Activated T-helper 9 cell treated with anti-CD3 and anti-CD28 coated beads, Interleukin-2, amount 50 U/mL, for 16 hours (primary cell): Measurements from ENCODE around the gene MEA1.
"Not testable (repeated sequence)": the region's sequence is repeated elsewhere in the genome, so short reads cannot be mapped to it uniquely, and the experiment has no call there.

Experiments
- DNase-seq: peaks from one replicate; pipeline ENCODE4 v3.0.0-alpha.2; 2020; ENCODE audit warnings: low read depth

MEA1 gene

GRCh38 chr6:43009124-43009523, 4.6 kb downstream of the MEA1 start:
- no peak for DNase-seq

GRCh38 chr6:43007126-43007525, 6.6 kb downstream of the MEA1 start:
- no peak for DNase-seq

GRCh38 chr6:43006251-43006650, 7.5 kb downstream of the MEA1 start:
- DNase-seq: no peak

DNA sequence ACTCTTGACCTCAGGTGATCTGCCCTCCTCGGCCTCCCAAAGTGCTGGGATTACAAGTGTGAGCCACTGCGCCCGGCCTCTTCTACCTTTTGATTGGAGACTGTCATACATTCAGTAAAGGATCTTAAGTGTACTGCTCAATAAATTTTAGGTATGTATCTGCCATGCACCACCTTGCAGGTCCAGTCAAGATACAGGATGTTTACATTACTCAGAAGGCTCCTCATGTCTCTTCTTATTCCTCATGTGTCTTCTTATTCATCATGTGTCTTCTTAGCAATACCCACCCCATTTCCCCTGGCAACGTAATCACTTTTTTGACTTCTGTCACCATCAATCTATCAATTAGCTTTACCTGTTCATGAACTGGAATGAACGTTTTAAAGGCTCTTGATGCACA, 7.9 kb downstream of the MEA1 start:
- no peak for DNase-seq

DNA sequence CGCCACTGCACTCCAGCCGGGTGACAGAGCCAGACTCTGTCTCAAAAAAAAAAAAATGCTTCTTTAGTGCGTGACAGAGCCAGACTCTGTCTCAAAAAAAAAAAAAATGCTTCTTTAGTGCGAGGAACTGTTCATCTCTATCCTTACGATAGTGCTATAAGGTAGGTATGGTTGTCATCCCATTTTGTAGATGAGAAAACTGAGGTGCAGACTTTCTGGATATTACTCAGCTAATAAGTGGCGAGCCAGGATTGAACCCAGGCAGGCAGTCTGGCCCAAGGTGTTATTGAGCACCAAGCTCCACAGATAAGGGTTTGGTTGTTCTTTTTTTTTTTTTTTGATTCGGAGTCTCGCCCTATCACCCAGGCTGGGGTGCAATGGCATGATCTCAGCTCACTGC, 11.9 kb downstream of the MEA1 start:
- no peak for DNase-seq

DNA sequence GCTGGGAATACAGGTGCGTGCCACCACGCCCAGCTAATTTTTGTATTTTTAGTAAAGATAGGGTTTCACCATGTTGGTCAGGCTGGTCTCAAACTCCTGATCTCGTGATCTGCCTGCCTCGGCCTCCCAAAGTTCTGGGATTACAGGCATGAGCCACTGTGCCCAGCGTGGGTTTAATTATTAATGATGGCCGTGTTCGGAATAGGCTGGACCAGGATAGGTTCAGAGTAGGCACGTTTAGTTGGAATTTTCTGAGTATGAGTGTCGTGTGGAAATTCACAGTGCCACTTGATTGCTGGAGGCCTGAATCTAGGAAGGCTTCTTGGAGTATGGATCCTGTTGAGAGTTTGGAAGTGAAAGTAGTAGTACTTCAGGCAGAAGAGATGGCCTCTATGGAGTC, 15.5 kb downstream of the MEA1 start:
- DNase-seq: not testable (repeated sequence)

- DNase-seq: no peak
Measured at GRCh38 chr6:42996513-42996912, 17.2 kb downstream of the MEA1 start.

- no peak for DNase-seq
Measured at GRCh38 chr6:42993445-42993844, 20.3 kb downstream of the MEA1 start.

DNA sequence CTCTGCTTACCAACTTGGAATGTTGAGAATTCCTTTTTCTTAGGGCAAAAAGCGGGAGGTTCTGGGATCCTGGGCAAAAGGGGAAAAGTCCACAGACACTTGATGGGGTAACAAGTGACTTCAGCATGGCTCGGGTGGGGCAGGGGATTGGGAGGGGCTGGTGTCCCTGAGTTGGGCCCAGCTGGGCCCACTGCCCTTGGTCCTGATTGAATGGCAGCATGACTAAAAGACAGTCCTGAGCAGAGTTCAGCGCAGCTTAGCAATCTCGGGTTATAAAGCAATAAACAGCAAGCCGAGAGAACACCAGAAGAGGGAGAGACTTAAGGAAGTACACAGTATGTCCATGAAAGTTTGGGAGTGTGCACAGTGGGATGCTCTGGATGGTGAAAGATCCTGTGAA, 23.8 kb downstream of the MEA1 start:
- DNase-seq: no peak

DNA sequence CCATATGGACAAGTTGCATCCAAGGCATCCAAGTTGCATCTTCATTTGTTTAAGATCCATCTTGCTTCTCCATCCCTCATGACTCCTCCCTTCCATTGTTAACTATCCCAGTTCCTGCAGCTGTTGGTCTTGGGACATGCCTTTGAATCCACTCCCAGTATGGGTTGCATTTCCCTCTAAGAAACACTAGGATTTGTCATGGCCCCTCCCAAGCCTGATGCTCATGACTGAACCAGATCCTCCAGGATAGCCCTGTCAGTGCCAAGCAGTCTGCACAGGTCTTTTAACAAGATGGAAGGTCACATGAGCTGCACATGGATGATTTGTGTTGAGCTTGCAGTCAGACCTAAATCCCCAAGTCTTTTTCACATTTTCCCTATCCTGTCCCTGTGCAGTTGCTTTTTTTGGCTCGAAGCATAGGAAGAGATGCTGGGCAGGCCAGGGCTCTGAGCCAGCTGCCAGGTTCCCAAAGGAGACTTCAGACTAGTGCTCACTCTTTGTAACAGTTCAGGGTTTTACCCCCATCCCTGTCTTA, 25.2 kb downstream of the MEA1 start:
- no peak for DNase-seq

DNA sequence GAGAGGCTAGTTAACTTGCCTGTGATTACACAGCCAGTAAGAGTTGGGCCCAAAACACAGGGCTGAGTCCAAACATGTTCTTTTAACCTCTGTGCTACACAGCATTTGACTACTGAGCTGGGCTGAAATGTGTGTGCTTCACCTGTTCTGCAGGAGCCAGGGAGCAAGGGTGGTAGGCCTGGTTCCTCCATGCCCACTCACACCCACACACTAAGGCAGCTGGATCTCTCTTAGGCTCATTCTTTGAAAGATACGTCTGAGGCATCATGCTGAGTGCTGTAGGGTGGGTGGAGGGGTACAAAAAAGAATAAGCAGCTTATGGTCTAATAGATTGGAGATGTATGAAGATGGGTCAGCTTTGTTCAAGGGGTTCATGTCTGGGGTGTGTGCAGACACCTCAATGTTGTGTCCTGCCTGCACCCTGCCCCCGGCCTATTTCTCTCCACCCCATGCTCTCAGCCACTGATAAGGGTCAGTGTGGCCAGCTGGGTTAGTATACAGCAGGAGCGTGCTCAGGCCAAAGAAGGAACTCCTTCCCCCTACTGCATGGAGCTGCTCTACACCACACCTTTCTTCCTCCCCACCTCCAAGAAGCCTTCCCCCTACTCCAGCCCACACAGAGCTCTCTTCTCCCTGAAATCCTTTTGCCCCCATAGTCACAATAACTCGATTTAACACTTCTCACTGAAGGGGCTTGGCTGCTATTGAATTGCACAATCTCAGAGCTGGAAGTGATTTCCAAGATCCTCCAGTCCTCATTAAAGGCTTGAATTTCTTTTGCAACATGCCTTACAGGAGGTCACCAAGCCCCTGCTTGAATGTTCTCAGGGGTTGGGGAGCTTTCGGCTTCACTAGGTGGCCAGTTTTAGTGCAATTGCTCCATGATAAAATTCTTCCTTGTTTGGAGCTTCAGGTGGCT, 26.0 kb downstream of the MEA1 start:
- DNase-seq: no peak

GRCh38 chr6:42984924-42985475, 28.7 kb downstream of the MEA1 start:
- DNase-seq: peak; percentile 8

GRCh38 chr6:42984001-42984923, 29.5 kb downstream of the MEA1 start, which contains the start of gene PPP2R5D:
Gene PPP2R5D (plus strand): TSS chr6:42984570. CDS start chr6:42984678, 108 bp downstream.
- DNase-seq: peak; percentile 94

- DNase-seq: no peak
Measured at GRCh38 chr6:42981836-42982235, 31.9 kb downstream of the MEA1 start.

- no peak for DNase-seq
Measured at GRCh38 chr6:42979523-42980177, 34.1 kb downstream of the MEA1 start.

- DNase-seq: peak; percentile 92
Measured at GRCh38 chr6:42978839-42979522, 34.8 kb downstream of the MEA1 start, which contains the start of gene PEX6. Gene PEX6 (minus strand): TSS chr6:42979181. CDS start chr6:42979150, 31 bp downstream.

DNA sequence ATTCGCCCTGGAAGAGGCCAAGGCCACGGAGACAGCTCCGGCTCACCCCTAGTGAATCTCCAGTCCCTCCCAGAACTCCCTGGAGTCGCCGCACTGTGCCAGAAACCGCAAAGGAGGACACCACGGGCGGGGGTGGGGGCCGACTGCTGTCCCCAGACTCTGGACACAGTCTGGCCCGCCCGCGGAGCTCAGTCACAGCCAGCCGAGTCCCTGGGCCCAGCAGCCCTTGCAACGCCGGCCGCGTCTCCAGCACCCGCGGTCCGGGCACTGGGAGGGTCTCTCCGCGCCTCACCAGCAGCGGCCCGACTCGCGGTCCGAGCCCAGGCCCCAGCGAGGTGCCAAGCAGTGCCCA, 35.3 kb downstream of the MEA1 start:
- DNase-seq: peak; percentile 8

- no peak for DNase-seq
Measured at GRCh38 chr6:42974919-42975505, 38.7 kb downstream of the MEA1 start.

DNA sequence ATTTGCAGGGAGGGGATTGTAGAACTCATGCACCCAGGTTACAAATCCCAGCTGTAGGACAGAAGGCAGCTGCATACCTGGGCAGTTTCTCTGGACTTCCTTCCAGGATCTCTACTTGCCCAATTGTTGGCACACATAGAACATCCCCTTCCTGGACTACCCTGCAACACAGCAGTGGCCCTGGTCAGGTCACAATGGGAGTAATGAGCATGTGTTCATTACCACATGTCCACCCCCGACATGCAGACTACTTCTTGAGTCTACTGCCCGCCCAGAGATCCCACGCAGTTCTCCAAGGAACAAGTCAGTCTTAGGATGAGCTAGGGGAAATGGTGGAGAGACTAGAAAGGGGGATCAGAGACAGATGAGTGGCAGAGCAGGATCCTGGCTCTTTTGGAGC, 39.8 kb downstream of the MEA1 start:
- no peak for DNase-seq

DNA sequence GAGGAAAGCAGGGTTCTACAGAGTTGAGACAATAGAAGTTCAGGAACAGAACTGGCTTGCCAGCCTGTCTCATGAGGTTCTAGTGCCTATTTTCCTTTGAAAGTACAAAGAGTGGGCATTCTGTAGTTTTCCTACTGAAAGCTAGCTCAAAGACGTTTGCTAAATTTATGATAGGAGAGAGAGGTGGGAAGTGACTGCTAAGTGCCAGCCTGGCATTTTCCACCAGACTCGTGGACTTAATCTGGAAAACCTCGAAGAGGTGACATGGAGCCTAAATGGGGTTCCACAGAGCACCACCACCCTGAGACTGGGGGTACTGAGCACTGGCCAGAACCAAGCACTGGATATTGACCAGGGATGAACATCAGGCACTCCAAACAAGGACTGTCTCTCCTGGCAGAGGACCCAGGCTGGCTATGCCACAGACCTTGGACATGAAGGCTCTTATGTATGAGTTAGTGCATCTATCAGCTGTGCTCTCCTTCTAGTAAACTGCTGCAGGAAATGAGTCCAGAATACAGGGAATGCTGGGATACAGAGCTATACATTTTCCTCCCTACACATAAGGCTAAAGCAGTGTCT, 41.9 kb downstream of the MEA1 start:
- no peak for DNase-seq
